ENCODE results near the gene PIK3R3. TPM values are rescaled to one million over a fixed set of nuclear protein-coding genes. Genes with fewer than 3 reads are reported as not detected.

Gene PIK3R3
- total RNA-seq, 1 experiment from 2014 or later, result 1.6 TPM

- ChIA-PET POLR2A (no interaction called here), CTCF (no interaction called here)
Measured at GRCh38 chr1:46017876-46018503, 114.4 kb downstream of the PIK3R3 start.

GRCh38 chr1:46013581-46013980, 118.8 kb downstream of the PIK3R3 start:
- Histone ChIP-seq H3K27me3 (ENCODE audit: insufficient read depth, low read length) (no peaks in the 10 kb centered on the region), H3K9ac (ENCODE audit: low read length) (no peak overlapping the region), H3K9me2 (ENCODE audit: insufficient read depth) (no peaks in the 10 kb centered on the region), H3K9me3 (ENCODE audit: control insufficient read depth in 1 of 2, insufficient read depth in 1 of 2, low read depth in 1 of 2, low read length in 2 of 2) (no peaks in the 10 kb centered on the region), H3K4me1 (ENCODE audit: control insufficient read depth in 1 of 2, insufficient read depth in 2 of 2, low read length in 2 of 2) (no peaks in the 10 kb centered on the region), H2AFZ (ENCODE audit: low read depth, low read length, poor library complexity, severe bottlenecking) (no peak overlapping the region), H4K20me1 (ENCODE audit: insufficient read depth) (no peaks in the 10 kb centered on the region), H3K79me2 (ENCODE audit: insufficient read depth, low read length) (no peaks in the 10 kb centered on the region), H3K36me3 (ENCODE audit: control insufficient read depth in 1 of 2, insufficient read depth in 2 of 2, low read length in 2 of 2) (peaks cover 0 to under 1% of the 10 kb centered on the region in 2 experiments; a peak in 2 of 4 replicates), H3K27ac (ENCODE audit: low read depth, low read length) (no peak overlapping the region), H3K4me3 (replicated peaks in 1 of 2; ENCODE audit: low read depth in 1 of 2, low read length in 2 of 2) (no peak overlapping the region), H3K4me2 (ENCODE audit: low read length) (no peak overlapping the region)
- intact Hi-C loops (cut with micrococcal nuclease), result no loop called here
- ChIA-PET RAD21 (ENCODE audit: low non-redundant PET in 1 of 2, low total read pairs in 2 of 2, uncharacterized antibody in 2 of 2, unreplicated experiment in 2 of 2) (no interaction called here), CTCF (no interaction called here), POLR2A (no interaction called here)
- no TSS peak for BruUV-seq (replicated peaks)
- no peak for ATAC-seq
- DNase-seq (ENCODE audit: low read depth, low spot score), result no peak
- TF ChIP-seq EZH2phosphoT487 (IDR thresholded peaks at IDR 0.05; ENCODE audit: borderline replicate concordance), result no peak
- TF ChIP-seq RAD21 (IDR thresholded peaks at IDR 0.05; ENCODE audit: low read depth), result no peak
- TF ChIP-seq ZNF274 (IDR thresholded peaks at IDR 0.05; ENCODE audit: low read depth, low read length), result no peak
- no peak for TF ChIP-seq ZFX (IDR thresholded peaks at IDR 0.05)
- no peak for TF ChIP-seq YY1 (IDR thresholded peaks at IDR 0.05; ENCODE audit: extremely low read depth, insufficient replicate concordance, low read depth, low read length)
- TF ChIP-seq CBX3 (IDR thresholded peaks at IDR 0.05; ENCODE audit: low read depth), result no peak
- TF ChIP-seq EGR1 (IDR thresholded peaks at IDR 0.05; ENCODE audit: low read depth), result no peak
- TF ChIP-seq JUND (IDR thresholded peaks at IDR 0.05), result no peak
- no peak for TF ChIP-seq MAX (IDR thresholded peaks at IDR 0.05)
- no peak for TF ChIP-seq REST (IDR thresholded peaks at IDR 0.05; ENCODE audit: low read depth)
- no peak for TF ChIP-seq FOSL1 (IDR thresholded peaks at IDR 0.05; ENCODE audit: low read depth)
- TF ChIP-seq CEBPB (IDR thresholded peaks at IDR 0.05; ENCODE audit: low read depth), result no peak

More at GRCh38 chr1:46017876-46018503, 114.4 kb downstream of the PIK3R3 start:
- Histone ChIP-seq H2AFZ (ENCODE audit: low read depth, low read length, poor library complexity, severe bottlenecking) (no peak overlapping the region), H3K9me2 (ENCODE audit: insufficient read depth) (no peaks in the 10 kb centered on the region), H3K9ac (ENCODE audit: low read length) (no peak overlapping the region), H3K36me3 (ENCODE audit: control insufficient read depth in 1 of 2, insufficient read depth in 2 of 2, low read length in 2 of 2) (peaks cover 4 to 5% of the 10 kb centered on the region in 2 experiments; a peak in 2 of 4 replicates), H4K20me1 (ENCODE audit: insufficient read depth) (no peaks in the 10 kb centered on the region), H3K4me1 (ENCODE audit: control insufficient read depth in 1 of 2, insufficient read depth in 2 of 2, low read length in 2 of 2) (no peaks in the 10 kb centered on the region), H3K9me3 (ENCODE audit: control insufficient read depth in 1 of 2, insufficient read depth in 1 of 2, low read depth in 1 of 2, low read length in 2 of 2) (no peaks in the 10 kb centered on the region), H3K4me3 (replicated peaks in 1 of 2; ENCODE audit: low read depth in 1 of 2, low read length in 2 of 2) (no peak overlapping the region), H3K4me2 (ENCODE audit: low read length) (no peak overlapping the region), H3K79me2 (ENCODE audit: insufficient read depth, low read length) (no peaks in the 10 kb centered on the region), H3K27me3 (ENCODE audit: insufficient read depth, low read length) (no peaks in the 10 kb centered on the region), H3K27ac (ENCODE audit: low read depth, low read length) (no peak overlapping the region)
- TF ChIP-seq SIN3A (IDR thresholded peaks at IDR 0.05; ENCODE audit: low read depth) (no peak), EZH2phosphoT487 (IDR thresholded peaks at IDR 0.05; ENCODE audit: borderline replicate concordance) (no peak), TCF7L2 (IDR thresholded peaks at IDR 0.05; ENCODE audit: borderline replicate concordance, extremely low read depth, insufficient read depth, insufficient read length) (no peak), SP1 (IDR thresholded peaks at IDR 0.05; ENCODE audit: low read depth) (no peak), JUND (IDR thresholded peaks at IDR 0.05) (no peak), CEBPB (IDR thresholded peaks at IDR 0.05; ENCODE audit: low read depth) (no peak), FOSL1 (IDR thresholded peaks at IDR 0.05; ENCODE audit: low read depth) (no peak), EGR1 (IDR thresholded peaks at IDR 0.05; ENCODE audit: low read depth) (no peak), MAX (IDR thresholded peaks at IDR 0.05) (no peak)
- RAD21 ChIA-PET (ENCODE audit: low non-redundant PET in 1 of 2, low total read pairs in 2 of 2, uncharacterized antibody in 2 of 2, unreplicated experiment in 2 of 2), result no interaction called here
- DNase-seq (ENCODE audit: low read depth, low spot score), result no peak
- ATAC-seq, result no peak
- no TSS peak for BruUV-seq (replicated peaks)
- intact Hi-C loops (cut with micrococcal nuclease), result no loop called here
